GM19438 (cell line): ENCODE measurements around the gene CRYZL1.
"Not testable (repeated sequence)": the region's sequence is repeated elsewhere in the genome, so short reads cannot be mapped to it uniquely, and the experiment has no call there.

Source experiments
- ATAC-seq: cut with Tn5 transposase; IDR thresholded peaks from one replicate; pipeline ENCODE4 v1.9.1; 2021; ENCODE audit warnings: low read depth; ENCODE audit not compliant: unreplicated experiment

Gene CRYZL1

DNA sequence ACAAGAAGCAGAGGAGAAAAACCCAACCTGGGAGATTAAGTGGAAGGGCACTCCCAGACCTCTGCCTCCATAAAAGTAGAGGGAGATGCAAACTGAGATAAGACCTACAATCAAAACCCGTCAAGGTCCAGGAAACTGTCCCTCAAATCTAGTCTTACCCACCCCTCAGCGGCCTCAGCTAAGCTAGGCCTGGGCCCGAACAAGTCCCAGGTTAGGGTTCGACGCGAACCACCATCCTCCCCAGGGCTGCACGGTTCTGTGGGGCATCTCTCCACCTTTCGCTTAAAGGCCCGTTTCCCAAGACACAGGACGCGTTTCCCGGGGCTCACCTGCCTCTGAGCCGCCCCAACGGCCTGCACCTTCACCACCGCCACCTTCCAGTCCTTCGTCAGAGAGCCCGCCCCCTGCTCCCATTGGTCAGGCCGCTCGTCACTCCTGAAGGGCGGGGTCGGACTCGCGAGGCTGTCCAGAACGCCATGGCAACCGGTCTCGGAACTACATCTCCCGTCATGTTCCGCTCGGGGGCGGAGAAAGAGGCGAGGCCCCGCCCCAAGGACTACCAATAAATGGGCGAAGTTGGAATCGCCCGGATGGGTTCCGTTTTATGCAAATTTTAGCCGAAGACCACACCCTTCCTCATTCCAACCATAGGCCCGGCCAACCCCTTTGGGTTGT is at the start of gene CRYZL1:
Gene CRYZL1 (minus strand): TSS at position 390 of the 675 bp plus-strand sequence. CDS start 10,190 bp downstream, outside the sequence.
- peak; percentile 79 for ATAC-seq

GRCh38 chr21:33690874-33691273 is 49.3 kb upstream of the CRYZL1 start:
- no peak for ATAC-seq

DNA sequence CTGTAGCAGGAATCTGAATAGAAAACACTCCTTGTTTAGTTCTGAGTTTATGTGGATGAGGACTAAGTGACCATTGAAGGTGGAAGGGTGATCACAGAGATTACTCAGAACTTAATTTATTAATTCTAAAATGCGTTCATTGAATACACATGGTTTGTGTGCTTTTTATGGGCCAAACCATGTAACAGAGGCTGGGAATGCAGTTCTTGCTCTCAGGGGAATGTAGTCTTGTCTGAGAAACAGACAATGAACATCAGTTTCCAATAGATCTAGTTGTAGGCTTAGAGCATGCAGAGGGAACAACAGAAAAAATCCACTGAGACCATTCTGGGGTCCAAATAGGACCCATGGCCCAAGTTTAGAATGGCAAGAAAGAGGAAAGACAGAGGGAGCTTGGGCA is 46.8 kb upstream of the CRYZL1 start:
- no peak for ATAC-seq

DNA sequence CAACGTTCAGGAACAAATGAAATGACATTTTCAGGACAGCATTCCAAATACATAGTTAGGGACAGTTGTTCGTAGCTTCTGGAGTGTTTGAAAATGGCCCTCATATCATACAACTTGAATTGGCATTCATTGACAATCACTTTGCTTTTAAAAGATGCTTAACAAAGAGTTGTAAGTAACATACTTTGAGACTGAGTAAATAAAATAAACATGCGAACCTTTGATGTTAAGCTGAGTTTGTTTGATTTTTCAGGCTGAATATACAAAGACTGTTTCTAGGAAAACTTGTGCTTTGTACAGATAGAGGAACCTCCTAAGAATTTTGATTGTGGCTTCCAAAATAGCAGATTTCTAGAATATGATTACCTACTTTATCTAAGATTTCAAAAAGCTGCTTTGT is 46.1 kb upstream of the CRYZL1 start:
- no peak for ATAC-seq

GRCh38 chr21:33686386-33686785 is 44.8 kb upstream of the CRYZL1 start:
- ATAC-seq = no peak

- ATAC-seq = no peak
Observed at GRCh38 chr21:33685613-33686197, 44.2 kb upstream of the CRYZL1 start.

- ATAC-seq = no peak
Observed at GRCh38 chr21:33684923-33685560, 43.5 kb upstream of the CRYZL1 start.

GRCh38 chr21:33684068-33684467 is 42.5 kb upstream of the CRYZL1 start:
- no peak for ATAC-seq

DNA sequence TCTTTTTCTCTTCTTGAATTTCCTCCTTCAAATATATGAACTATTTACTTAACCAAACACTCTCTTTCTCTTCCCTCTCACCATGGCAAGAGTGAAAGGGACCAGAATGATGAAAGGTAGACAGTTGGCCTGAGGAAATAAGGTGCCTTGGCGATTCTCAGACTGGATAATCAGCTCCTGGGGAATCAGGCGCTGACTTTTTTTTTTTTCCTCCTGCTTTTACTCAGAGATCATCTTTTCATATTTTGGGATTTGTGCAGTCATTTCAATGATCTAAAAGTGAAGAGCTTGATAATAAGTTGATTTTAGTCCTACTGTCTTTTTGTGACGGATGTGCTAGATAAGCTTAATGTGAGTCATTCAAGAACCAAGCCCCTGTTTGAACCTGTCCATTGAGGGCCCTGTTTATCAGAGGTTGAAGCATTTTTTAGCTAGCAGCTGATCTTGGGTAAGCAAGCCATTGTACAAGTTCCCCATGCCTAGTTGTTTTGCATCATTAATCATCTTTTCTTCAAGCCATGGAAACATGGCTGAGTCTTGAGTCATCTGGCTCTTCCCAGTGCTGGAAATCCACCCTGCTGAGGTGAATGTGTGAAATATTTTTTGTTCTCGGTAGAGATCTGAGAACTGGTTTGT is 41.6 kb upstream of the CRYZL1 start:
- ATAC-seq = no peak

- no peak for ATAC-seq
Observed at GRCh38 chr21:33680870-33681269, 39.3 kb upstream of the CRYZL1 start.

GRCh38 chr21:33677450-33677849 is 35.9 kb upstream of the CRYZL1 start:
- no peak for ATAC-seq

DNA sequence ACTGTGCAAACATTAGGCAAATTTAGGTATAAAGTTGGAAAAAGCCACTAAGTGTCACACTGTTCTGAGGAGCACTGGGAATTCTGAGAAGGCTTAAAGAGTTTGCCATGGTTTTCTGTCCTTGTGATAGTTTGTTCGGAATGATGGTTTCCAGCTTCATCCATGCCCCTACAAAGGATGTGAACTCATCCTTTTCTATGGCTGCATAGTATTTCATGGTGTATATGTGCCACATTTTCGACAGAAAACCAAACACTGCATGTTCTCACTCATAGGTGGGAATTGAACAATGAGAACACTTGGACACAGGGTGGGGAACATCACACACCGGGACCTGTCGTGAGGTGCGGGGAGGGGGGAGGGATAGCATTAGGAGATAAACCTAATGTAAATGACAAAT is 35.1 kb upstream of the CRYZL1 start:
- ATAC-seq = not testable (repeated sequence)

- ATAC-seq = no peak
Observed at GRCh38 chr21:33674226-33674625, 32.7 kb upstream of the CRYZL1 start.

DNA sequence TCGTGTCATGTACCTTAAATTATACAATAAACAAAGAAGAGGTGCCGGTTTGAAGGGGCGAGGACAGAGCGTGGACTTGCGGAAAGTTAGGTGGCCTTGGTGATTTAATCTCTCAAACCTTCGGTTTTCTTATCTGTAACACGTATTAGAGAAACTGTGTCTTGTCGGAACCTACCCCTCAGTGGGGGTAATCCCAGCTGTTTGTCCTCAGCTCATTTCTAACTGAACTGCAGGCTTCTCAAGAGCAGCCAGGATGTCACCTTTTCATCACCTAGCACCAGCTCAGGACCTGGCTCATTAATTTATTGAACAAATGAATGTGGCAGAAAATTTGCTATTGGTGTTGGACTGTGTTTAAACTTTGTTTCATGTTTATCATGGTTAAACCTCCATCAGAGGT is 31.9 kb upstream of the CRYZL1 start:
- no peak for ATAC-seq

DNA sequence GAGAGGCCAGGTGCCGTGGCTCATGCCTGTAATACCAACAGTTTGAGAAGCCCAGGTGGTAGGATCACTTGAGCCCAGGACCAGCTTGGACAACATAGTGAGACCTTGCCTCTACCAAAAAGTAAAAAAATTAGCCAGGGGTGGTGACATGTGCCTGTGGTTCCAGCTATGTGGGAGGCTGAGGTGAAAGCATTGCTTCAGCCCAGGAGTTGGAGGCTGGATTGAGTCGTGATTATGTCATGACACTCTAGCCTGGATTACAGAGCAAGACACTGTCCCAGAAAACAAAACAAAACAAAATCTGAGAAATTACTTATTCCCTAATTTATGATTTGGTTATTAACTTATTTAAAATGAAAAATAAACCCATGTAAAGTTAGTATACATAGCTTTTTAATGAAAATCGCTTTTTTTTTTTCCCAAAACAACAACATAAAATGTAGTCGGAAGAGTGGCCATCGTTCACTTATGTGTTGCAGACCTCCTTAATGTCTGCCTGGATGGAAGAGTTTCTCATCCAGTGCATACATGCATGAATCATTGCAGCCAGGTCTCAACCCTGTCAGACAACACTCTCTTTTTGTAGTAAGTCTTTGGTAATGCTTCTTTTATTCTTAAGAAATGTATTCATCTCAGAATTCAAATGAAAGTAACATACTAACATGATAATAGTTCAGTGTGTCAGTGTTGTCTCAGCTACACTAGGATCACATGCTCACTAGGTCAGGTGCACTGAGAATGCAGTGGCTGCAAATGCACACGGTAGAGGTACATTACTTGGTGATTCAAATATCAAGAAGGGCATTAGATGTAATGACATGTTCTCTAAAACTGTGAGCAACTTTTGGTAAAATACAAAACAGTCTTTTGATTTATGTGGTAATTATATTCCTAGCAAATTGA is 28.8 kb upstream of the CRYZL1 start:
- ATAC-seq = no peak

- ATAC-seq = no peak
Observed at GRCh38 chr21:33668620-33669019, 27.1 kb upstream of the CRYZL1 start.

DNA sequence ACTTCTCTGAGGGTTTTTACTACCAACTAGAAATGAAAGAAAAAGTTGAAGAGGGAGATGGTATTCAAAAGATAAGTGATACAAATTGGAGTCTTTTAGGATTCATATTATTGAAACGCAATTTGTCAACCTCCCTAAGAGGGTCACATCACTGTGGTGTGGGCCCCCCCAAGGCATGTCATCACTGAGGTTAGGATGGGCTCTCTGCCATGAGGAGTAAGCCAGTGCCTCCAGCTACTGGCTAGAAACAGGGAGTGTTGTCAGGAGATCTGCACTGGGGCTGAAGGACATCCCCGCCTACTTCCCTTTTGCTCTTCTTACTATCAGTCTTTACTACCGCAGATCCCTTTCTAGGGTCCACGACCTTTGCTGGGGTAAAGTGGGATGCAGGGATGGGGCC is 26.6 kb upstream of the CRYZL1 start:
- ATAC-seq = no peak

DNA sequence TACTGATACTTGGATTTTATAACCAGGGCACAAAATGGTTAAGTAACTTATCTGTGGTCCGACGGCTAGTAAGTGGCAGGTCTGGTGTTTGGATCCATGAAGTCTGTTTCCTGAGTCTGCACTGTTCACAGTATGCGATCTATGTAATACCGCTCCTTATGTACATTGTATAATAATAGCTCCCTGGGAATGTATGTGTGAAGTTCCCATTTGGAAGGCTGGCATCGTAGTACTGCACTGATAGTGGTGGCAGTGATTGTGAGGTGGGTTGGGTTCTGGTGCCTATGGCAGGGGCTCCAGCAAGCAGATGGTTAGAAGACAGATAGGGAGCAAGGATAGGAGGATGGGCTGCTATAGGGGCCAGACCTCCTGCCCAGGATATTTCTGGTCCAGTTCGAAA is 26.1 kb upstream of the CRYZL1 start:
- no peak for ATAC-seq

- ATAC-seq = no peak
Observed at GRCh38 chr21:33666153-33666552, 24.6 kb upstream of the CRYZL1 start.

DNA sequence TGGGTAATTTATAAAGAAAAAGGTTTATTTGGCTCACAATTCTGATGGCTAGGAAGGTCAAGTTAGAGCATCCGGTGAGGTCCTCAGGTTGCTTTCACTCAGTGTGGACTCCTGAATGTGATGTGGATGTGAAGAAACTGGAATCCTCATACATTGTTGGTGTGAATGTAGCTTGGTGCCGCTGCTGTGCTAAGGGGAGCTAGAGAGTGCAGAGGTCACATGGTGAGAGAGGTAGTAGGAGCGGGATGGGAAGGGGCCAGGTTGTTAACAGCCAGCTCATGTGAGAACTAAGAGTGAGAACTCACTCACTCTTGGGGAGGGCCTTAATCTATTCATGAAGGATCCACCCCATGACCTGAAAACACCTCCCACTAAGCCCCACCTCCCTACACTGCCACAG is 22.6 kb upstream of the CRYZL1 start:
- ATAC-seq = no peak

- ATAC-seq = no peak
Observed at GRCh38 chr21:33663241-33663640, 21.7 kb upstream of the CRYZL1 start.
